Activated CD4-positive, alpha-beta T cell treated with anti-CD3 and anti-CD28 coated beads, Interleukin-2, Interleukin-6, amounts not matched to agents 100 ng/mL and 50 ng/mL, durations not matched to agents 16 hours and 8 hours (primary cell): ENCODE data around the gene HOMER2.
"Not testable (repeated sequence)": the region's sequence is repeated elsewhere in the genome, so short reads cannot be mapped to it uniquely, and the experiment has no call there.

Source experiments
- DNase-seq: peaks from one replicate; pipeline ENCODE4 v3.0.0-alpha.2; 2020

HOMER2 gene

DNA sequence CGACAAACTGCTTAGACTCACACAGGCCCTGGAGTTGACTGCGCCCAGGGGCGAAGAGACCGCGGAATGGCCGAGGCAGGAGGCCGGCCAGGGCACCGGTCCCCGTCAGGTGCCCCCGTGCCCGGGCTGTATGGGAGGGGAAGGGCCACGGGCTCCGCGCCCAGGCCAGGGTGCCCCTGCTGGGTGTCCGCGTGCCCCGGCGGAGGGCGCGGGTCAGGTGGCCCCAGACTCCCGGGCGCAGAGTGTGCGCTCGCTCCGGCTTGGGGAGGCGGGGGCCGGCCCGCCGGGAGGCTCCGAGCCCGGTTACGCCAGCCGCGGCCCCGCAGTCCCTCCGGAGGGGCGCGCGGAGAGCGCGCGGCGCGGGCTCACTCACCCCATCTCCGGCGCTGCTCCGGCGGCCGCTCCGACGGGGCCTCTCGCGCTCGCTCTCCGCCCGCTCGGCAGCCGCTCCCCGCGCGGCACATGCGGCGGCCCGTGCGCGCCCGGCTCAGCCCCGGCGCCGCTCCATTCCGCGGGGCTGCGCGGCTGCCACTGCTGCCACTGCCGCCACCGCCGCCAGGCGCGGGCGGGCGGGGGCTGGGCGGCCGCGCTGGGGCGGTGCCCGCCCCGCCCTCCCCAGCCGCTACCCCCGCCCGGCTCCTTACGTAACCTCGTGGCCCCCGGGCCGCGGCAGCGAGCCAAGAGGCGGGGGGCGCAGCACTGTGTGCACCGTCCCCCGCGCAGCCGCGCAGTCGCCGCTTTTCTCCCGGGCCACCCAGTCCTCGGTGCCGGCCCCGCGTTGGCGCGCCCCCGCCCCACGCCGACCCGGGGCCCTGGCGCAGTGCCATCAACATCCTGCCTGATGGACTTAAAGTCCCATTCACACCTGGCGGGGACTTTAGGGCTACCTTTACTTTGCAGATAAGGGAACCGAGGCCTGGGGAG is at the start of gene HOMER2:
HOMER2 (minus strand) TSS at position 563 of the 924 bp plus-strand sequence; CDS start at position 378, 185 bp downstream.
- DNase-seq: no peak

DNA sequence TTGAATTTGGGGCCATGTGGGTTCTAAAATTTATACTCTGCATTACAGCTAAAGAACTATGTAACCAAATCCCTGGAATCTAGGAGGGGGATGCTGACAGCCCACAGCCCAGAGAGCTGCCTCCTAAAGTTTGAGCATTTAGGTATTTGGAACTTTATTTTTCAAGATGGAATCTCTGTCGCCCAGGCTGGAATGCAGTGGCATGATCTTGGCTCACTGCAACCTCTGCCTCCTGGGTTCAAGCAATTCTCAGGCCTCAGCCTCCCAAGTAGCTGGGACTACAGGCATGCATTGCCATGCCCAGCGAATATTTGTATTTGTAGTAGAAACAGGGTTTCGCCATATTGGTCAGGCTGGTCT is 48.1 kb upstream of the HOMER2 start:
- DNase-seq: not testable (repeated sequence)

GRCh38 chr15:82999905-83000671 is 47.6 kb upstream of the HOMER2 start:
- peak; percentile 67 for DNase-seq

GRCh38 chr15:82999426-82999825 is 46.9 kb upstream of the HOMER2 start:
- DNase-seq: no peak

DNA sequence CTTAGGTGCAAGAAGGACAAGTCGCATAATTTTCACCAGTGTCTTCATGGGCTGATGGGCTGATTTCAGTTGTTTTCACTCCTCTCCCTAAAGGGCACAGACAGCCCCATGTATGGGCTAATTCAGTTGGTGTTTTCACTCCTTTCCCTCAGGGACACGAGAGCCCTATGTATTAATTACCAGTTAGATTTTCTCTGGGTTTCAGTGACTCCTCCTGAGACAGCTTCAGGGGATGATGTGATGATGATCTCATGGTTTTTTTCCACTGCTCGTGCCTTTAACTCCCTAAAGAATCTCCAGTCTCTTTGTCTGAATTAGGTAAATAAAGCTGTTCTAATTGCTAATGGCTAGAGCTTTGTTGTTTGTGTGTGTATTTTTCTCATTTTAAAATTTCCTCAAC is 43.4 kb upstream of the HOMER2 start:
- DNase-seq: no peak

DNA sequence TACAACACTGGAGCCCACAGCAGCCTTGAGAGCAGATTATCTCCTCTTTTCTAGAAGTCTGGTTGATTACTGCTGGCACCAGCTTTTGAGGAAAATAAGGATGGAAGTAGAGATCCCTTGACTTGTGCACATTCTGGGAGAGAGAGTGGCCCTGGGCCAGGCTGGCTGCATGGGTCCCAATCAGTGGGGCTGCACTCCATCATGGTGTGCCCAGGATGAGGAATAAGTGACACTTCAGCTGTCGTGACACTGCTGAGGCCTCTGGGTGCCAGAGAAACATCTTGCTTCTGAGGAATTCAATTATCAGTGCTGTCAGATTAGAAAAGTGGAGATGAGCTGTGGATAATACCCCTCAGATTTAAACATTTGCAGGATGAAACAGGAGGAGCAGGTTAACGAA is 42.6 kb upstream of the HOMER2 start:
- DNase-seq: no peak

DNA sequence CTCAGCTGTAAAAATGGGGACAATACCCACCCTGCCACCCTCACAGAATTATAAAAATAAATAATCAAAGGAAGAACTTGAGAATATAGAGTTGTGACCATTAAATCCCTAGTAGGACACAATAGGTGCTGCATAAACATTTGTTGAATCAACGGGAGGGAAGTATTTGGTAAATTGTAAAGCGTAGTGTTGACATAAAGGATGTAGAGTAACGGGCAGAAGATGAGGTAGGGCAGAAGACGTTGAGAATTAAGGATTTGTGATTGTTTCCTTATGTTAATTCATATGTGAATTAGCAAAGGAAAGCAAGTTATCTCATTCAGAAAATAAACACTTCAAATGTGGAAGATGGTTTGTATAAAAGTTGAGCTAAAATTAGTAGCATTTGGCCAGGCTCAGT is 40.6 kb upstream of the HOMER2 start:
- no peak for DNase-seq

GRCh38 chr15:82992436-82992998 is 40.0 kb upstream of the HOMER2 start:
- no peak for DNase-seq

GRCh38 chr15:82986442-82986780 is 33.9 kb upstream of the HOMER2 start:
- DNase-seq: peak; percentile 35

GRCh38 chr15:82985688-82986441 is 33.3 kb upstream of the HOMER2 start, which contains the start of gene RAMAC:
RAMAC (plus strand) TSS chr15:82986210; CDS start chr15:82989019, 2,809 bp downstream.
- peak; percentile 94 for DNase-seq

GRCh38 chr15:82980981-82981380 is 28.5 kb upstream of the HOMER2 start:
- no peak for DNase-seq

- DNase-seq: no peak
Measured at GRCh38 chr15:82979726-82980125, 27.2 kb upstream of the HOMER2 start.

GRCh38 chr15:82978438-82978837 is 25.9 kb upstream of the HOMER2 start:
- no peak for DNase-seq

DNA sequence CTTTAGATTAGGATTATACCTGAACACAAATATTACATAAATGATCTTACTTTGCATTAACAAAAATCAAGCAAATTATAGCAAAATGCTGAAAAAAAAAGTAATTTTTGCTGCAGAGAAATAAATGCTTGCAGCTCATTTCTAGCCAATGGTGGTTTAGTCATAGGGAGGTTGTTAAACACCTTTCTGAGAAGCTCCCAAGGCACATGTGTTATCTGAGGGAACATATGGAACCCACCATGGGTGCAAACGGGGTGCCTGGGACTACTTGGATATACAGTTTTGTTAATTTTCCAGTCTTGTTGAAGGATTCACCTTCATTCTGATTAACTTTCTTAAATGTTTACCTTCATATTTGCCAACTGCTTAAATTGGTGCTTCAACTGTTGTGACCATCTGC is 24.6 kb upstream of the HOMER2 start:
- DNase-seq: no peak

DNA sequence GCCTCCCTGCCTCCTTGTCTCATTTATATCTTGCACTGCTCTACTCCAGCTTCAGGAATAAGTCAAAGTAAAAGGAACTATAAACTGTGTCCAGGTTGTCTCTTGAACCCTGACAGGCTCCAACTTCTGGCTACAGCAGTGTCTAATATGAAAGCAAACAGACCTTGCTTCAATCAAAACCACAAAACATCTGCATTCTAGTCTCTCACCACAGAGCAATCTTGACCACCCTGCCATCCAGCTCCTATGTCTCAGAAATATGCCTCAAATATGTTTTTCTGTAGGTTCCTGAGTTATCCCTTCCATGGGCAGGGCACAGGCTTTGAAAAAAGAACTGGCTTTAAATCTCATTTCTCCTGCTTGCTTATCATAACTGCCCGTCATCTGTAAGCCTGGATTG is 20.5 kb upstream of the HOMER2 start:
- no peak for DNase-seq

DNA sequence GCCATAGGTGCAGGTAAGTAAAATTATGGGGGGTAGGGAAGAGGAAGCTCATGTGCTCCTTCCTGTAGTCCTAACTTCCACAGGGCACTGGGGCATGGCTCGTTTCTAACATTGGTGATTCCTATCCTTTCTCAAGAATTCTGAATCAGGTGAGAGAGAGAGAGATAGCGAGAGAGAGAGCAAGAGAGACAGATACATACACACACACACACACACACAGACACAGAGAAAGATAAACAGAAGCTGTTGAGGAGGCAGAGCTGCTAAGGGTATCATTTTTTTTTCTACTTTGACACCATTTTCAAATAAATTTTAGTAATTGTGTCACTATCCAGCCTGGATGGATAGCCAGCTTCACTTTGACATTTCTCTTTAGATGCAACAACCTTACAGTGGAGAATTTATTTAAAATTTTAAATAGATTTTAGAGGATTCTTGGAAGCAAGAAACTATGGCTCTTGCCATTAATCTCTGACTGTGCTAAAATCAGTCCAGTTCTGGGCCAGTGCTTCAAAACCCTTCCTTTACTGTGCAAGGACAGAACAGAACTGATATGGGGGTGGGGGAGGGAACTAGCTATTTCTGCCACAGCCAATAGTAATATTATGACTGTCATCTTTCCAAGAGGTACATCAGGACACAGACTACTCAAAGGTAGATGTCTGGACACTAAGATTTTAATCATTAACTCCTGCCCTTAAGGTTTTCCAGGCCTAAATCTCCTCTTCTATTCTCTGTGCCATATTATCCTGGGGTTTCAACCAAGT is 18.9 kb upstream of the HOMER2 start:
- DNase-seq: no peak

DNA sequence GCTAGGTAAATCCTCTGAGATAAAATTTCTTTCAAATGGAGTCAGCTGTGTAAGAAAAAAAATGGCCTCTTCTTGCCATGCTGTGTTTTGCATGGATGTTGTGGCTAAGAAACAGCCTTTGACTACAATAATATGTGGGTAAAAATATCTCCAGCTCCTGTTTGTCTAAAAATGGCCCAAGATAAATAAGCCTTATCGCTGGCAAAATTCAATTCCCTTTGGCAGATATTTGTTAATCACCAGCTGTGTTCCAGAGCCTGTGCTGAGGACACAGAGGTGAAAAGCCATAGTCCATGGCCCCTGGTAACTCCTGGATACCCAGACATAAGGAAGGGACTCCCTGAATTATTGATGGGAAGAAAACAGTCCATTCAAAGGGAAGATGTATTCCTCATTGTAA is 18.2 kb upstream of the HOMER2 start:
- DNase-seq: no peak

DNA sequence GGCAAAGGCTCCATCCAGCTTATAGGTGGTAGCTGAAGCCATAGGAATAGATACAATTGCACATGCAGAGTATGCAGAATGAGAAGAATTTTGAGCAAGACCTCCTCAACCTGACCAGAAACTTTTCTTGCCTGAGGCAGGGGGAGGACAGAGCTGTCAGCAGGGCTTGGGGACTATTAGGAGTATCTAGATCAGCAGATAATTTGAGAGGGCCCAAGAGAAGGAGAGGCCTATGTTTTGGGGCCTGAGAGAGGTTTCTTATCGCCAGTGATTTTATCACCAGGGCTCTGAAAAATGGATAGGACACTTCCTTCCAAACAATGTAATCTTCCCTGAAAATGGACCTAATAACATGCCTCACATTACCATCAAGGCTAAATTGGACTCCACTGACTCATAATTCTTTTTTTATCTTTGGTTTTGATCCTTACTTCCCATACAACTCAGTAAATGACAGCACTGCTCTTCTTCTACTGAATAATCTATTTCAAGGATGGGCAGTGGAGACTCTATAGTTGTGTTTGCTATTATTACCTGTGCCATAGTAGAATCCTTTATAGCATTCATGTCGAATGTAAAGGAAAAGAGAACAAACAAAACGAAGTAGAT is 17.7 kb upstream of the HOMER2 start:
- no peak for DNase-seq

DNA sequence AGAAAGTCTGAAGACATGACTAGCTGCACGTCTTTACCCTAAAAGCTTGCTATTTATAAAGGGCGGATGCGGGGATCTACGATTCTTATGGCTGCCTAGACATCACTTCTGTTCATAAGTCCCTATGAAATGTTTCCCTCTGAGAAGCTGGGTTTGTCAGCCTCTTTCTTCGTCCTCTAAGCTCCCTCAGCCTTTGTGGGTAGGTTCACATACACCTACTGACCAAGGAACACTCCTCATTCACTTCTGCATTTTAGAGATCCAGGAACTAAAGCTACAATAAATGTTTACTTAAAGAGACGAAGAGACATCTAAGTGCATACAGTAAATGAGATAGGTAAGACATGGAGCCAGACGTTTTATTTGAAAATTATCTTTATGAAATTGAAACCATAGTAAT is 16.8 kb upstream of the HOMER2 start:
- no peak for DNase-seq

DNA sequence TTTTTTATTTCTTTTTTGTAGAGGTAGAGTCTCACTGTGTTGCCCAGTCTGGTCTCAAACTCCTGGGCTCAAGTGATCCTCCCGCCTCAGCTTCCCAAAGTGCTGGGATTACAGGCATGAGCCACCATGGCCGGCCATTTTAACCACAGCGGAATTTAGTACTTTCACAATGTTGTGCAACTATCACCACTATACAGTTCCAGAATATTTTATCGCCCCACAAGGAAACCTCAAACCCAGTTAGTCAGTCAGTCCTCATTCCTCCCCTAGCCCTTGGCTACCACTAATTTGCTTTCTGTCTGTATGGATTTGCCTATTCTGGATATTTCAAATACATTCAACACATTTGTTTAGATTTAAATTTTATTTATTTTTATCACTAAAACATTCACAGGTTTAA is 15.5 kb upstream of the HOMER2 start:
- no peak for DNase-seq

DNA sequence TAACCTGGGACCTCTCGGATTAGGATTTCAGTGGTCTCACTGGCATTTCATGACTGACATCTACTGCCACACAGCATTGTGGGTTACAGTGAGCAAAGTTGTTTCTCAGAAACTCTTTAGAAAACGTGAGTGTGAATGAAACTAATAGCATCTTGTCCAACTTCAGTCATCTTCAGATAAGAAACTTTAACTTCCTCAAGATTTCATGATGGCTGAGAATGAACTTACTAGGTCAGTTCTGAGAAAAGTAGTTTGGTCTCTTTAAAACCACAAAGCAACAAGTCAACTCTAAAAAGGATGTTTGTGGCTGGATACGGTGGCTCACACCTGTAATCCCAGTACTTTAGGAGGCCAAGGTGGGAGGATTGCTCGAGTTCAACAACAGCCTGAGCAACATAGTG is 14.2 kb upstream of the HOMER2 start:
- peak; percentile 80 for DNase-seq

GRCh38 chr15:82964890-82965289 is 12.4 kb upstream of the HOMER2 start:
- no peak for DNase-seq
